GM12892 (cell line): ENCODE results near the gene PIMREG.

Experiments used
- POLR2A ChIP-seq: IDR thresholded peaks from 2 replicates; pipeline ENCODE4 v1.6.1; 2011; ENCODE audit warnings: low read depth, low read length, control low read depth
- POLR2AphosphoS5 ChIP-seq: IDR thresholded peaks from 2 replicates; pipeline ENCODE4 v1.6.1; 2011; ENCODE audit warnings: low read depth, low read length, control low read depth
- TAF1 ChIP-seq: IDR thresholded peaks from 2 replicates; pipeline ENCODE4 v1.6.1; 2011; ENCODE audit warnings: low read depth, mild to moderate bottlenecking, control low read depth, low read length, borderline replicate concordance

GRCh38 chr17:6435968-6436367 lies 8.3 kb upstream of the PIMREG start:
- TF ChIP-seq POLR2AphosphoS5 (no peak), POLR2A (no peak), TAF1 (no peak)
